ENCODE measurements around the gene MEP1A. TPM values are rescaled to one million over a fixed set of nuclear protein-coding genes. Genes with fewer than 3 reads are reported as not detected.

The MEP1A gene
- total RNA-seq, 4 donors from 2014 or later, result 0.30 to 0.34 TPM; not detected in 2

GRCh38 chr6:46748940-46749503 lies 44.2 kb upstream of the MEP1A start:
- no peaks in the 10 kb centered on the region for H3K36me3 ChIP-seq
- no peak for DNase-seq (ENCODE audit: low spot score in 2 of 2)
- no peaks in the 10 kb centered on the region for H3K9me3 ChIP-seq
- H3K27me3 ChIP-seq, result no peaks in the 10 kb centered on the region
- no peaks in the 10 kb centered on the region for H3K4me1 ChIP-seq
- no peak overlapping the region for H3K4me3 ChIP-seq
- TF ChIP-seq POLR2AphosphoS5 (IDR thresholded peaks at IDR 0.05), result no peak
- TF ChIP-seq, protein P1, sequence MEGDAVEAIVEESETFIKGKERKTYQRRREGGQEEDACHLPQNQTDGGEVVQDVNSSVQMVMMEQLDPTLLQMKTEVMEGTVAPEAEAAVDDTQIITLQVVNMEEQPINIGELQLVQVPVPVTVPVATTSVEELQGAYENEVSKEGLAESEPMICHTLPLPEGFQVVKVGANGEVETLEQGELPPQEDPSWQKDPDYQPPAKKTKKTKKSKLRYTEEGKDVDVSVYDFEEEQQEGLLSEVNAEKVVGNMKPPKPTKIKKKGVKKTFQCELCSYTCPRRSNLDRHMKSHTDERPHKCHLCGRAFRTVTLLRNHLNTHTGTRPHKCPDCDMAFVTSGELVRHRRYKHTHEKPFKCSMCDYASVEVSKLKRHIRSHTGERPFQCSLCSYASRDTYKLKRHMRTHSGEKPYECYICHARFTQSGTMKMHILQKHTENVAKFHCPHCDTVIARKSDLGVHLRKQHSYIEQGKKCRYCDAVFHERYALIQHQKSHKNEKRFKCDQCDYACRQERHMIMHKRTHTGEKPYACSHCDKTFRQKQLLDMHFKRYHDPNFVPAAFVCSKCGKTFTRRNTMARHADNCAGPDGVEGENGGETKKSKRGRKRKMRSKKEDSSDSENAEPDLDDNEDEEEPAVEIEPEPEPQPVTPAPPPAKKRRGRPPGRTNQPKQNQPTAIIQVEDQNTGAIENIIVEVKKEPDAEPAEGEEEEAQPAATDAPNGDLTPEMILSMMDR (IDR thresholded peaks at IDR 0.05), result no peak
- no peak for TF ChIP-seq EP300 (IDR thresholded peaks at IDR 0.05)
- no peak for TF ChIP-seq POLR2A (IDR thresholded peaks at IDR 0.05)
- H3K27ac ChIP-seq, result no peak overlapping the region
- 88% methylated on average over 5 of the region's 5 CpGs for whole genome bisulfite sequencing

GRCh38 chr6:46749731-46750130 lies 43.5 kb upstream of the MEP1A start:
- Histone ChIP-seq H3K27me3 (no peaks in the 10 kb centered on the region), H3K4me1 (no peaks in the 10 kb centered on the region), H3K4me3 (no peak overlapping the region), H3K27ac (no peak overlapping the region), H3K9me3 (no peaks in the 10 kb centered on the region), H3K36me3 (no peaks in the 10 kb centered on the region)
- DNase-seq (ENCODE audit: low spot score in 2 of 2), result no peak
- 71% methylated on average over 5 of the region's 5 CpGs for WGBS
- no peak for TF ChIP-seq POLR2A (IDR thresholded peaks at IDR 0.05)
- no peak for TF ChIP-seq POLR2AphosphoS5 (IDR thresholded peaks at IDR 0.05)
- TF ChIP-seq, protein P1 (IDR thresholded peaks at IDR 0.05), result no peak
- TF ChIP-seq EP300 (IDR thresholded peaks at IDR 0.05), result no peak

DNA sequence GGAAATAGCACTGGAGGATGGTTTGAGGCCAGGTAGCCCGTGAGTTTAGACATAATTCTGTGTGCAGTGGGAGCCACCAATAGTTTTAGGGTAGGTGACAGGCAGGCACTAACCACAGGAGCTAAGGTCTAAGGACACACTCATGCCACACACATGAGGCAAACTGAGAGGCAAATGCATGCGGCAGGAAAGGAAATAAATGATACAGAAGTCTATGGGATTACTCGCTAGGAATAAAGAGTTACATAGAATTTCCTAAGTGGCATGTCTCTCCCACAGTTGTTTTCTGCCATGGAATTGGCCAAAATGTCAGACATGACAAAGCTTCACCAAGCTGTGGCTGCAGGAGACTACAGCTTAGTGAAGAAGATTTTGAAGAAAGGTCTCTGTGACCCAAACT lies 41.5 kb upstream of the MEP1A start:
- WGBS, result 86% methylated on average over 3 of the region's 3 CpGs
- no peak for DNase-seq (ENCODE audit: low spot score in 2 of 2)

DNA sequence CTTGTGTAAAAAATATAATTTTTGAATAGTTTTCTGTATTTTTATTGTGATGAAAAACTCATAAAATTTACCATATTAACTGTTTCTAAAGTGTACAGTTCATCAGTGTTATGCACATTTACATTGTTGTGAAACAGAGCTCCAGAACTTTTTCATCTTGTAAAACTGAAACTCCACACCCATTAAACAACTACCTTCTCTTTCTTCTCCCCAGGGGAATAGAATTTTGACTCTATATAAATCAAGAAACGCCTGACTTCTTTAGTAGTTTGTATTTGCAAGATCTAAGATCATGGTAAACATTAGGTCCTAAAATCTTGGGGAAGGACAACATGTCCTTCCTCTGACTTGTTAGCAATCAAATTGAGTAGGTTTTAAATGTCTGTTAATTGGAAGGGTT lies 37.3 kb upstream of the MEP1A start:
- H3K27ac ChIP-seq, result no peak overlapping the region

More for the DNA sequence above, 41.5 kb upstream of the MEP1A start:
- Histone ChIP-seq H3K9me3 (no peaks in the 10 kb centered on the region), H3K36me3 (no peaks in the 10 kb centered on the region), H3K27me3 (no peaks in the 10 kb centered on the region), H3K27ac (no peak overlapping the region), H3K4me3 (no peak overlapping the region), H3K4me1 (no peaks in the 10 kb centered on the region)
- TF ChIP-seq EP300 (IDR thresholded peaks at IDR 0.05), result no peak
- no peak for TF ChIP-seq POLR2A (IDR thresholded peaks at IDR 0.05)
- TF ChIP-seq, protein P1 (IDR thresholded peaks at IDR 0.05), result no peak
- TF ChIP-seq POLR2AphosphoS5 (IDR thresholded peaks at IDR 0.05), result no peak

GRCh38 chr6:46756469-46757213 lies 36.5 kb upstream of the MEP1A start:
- TF ChIP-seq, protein P1 (IDR thresholded peaks at IDR 0.05), result no peak
- no peak for TF ChIP-seq POLR2A (IDR thresholded peaks at IDR 0.05)
- no peak for TF ChIP-seq EP300 (IDR thresholded peaks at IDR 0.05)
- TF ChIP-seq POLR2AphosphoS5 (IDR thresholded peaks at IDR 0.05), result no peak
- no peaks in the 10 kb centered on the region for H3K4me1 ChIP-seq
- WGBS, result 49% methylated on average over 7 of the region's 7 CpGs
- H3K9me3 ChIP-seq, result no peaks in the 10 kb centered on the region
- H3K27ac ChIP-seq, result no peak overlapping the region
- no peak overlapping the region for H3K4me3 ChIP-seq
- no peak for DNase-seq (ENCODE audit: low spot score in 2 of 2)
- H3K36me3 ChIP-seq, result no peaks in the 10 kb centered on the region
- H3K27me3 ChIP-seq, result no peaks in the 10 kb centered on the region

More for the DNA sequence above, 37.3 kb upstream of the MEP1A start:
- no peak overlapping the region for H3K4me3 ChIP-seq
- H3K27me3 ChIP-seq, result no peaks in the 10 kb centered on the region
- no peaks in the 10 kb centered on the region for H3K9me3 ChIP-seq
- 43% methylated on average over 1 of the region's 1 CpG for WGBS
- no peak for TF ChIP-seq POLR2AphosphoS5 (IDR thresholded peaks at IDR 0.05)
- TF ChIP-seq EP300 (IDR thresholded peaks at IDR 0.05), result no peak
- no peak for TF ChIP-seq POLR2A (IDR thresholded peaks at IDR 0.05)
- TF ChIP-seq, protein P1 (IDR thresholded peaks at IDR 0.05), result no peak
- no peaks in the 10 kb centered on the region for H3K36me3 ChIP-seq
- no peak for DNase-seq (ENCODE audit: low spot score in 2 of 2)
- no peaks in the 10 kb centered on the region for H3K4me1 ChIP-seq
